Measurements from ENCODE around the gene NEK11. TPM values are rescaled to one million over a fixed set of nuclear protein-coding genes. Genes with fewer than 3 reads are reported as not detected.

NEK11 gene
- polyA plus RNA-seq, 1 donor (not counting 4 experiments of a cell fraction or from before 2014, with no cell fraction given): 9.4 TPM

DNA sequence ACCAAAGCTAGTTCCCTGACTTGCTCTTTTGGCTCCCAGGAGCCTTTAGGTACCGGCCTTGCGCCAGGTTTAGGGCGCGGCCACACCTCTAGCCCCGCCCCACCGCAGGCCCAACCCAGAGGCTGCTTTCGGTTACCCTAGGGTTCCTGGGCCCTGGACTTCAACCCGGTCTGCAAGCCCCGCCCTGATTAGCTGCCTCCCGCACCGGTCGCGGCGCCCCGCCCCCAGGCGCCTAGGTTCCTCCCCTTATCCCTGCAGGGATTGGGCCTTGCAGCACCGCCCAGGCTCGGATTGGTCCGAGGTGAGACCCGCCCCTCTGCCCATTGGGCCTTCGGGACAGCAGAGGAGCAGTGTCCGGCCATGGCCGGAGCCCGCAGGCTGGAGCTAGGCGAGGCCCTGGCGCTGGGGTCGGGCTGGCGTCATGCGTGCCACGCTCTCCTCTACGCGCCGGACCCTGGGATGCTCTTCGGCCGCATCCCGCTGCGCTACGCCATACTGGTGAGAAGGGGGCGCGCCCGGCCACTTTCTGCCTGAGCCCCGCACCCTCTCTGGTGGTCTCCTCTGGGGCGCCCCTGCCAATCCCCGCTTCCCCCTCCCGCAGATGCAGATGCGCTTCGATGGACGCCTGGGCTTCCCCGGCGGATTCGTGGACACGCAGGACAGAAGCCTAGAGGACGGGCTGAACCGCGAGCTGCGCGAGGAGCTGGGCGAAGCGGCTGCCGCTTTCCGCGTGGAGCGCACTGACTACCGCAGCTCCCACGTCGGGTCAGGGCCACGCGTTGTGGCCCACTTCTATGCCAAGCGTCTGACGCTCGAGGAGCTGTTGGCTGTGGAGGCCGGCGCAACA, 355.0 kb downstream of the NEK11 start, which contains the start of gene NUDT16:
NUDT16 (plus strand) TSS at position 330 of the 847 bp plus-strand sequence; CDS start at position 361, 31 bp downstream.
- Histone ChIP-seq H2AFZ (ENCODE audit: control insufficient read depth, low read length) (peak within 1 kb of the TSS; percentile 98), H3K4me2 (ENCODE audit: control insufficient read depth, extremely low read depth, insufficient read depth, low read depth, low read length) (peak within 1 kb of the TSS; percentile 96), H3K27ac (ENCODE audit: control insufficient read depth, insufficient read depth, low read length) (peak within 1 kb of the TSS; percentile 65), H3K4me1 (ENCODE audit: control insufficient read depth, extremely low read depth, insufficient read depth, low read length) (peaks cover 5% of the 10 kb centered on the region), H3K27me3 (ENCODE audit: control insufficient read depth, extremely low read depth, insufficient read depth, low read length) (no peaks in the 10 kb centered on the region), H3K79me2 (ENCODE audit: control insufficient read depth, insufficient read depth, low read length) (peaks cover 6% of the 10 kb centered on the region), H3K4me3 (ENCODE audit: control insufficient read depth in 2 of 3, extremely low read depth in 1 of 3, insufficient read depth in 2 of 3, low read depth in 1 of 3, low read length in 3 of 3) (peak within 1 kb of the TSS; percentile 85 to 92 (median 90)), H3K36me3 (ENCODE audit: control insufficient read depth in 2 of 2, extremely low read depth in 1 of 2, insufficient read depth in 2 of 2, low read length in 2 of 2) (peaks cover 5 to 8% of the 10 kb centered on the region in 2 experiments), H3K9me3 (ENCODE audit: control insufficient read depth, low read depth, low read length) (no peaks in the 10 kb centered on the region), H4K20me1 (ENCODE audit: control insufficient read depth, extremely low read depth, insufficient read depth, low read length) (no peaks in the 10 kb centered on the region), H3K9ac (ENCODE audit: control insufficient read depth, extremely low read depth, insufficient read depth, low read length) (peak within 1 kb of the TSS; percentile 83), H3K9me1 (ENCODE audit: control insufficient read depth, extremely low read depth, insufficient read depth, low read length) (no peaks in the 10 kb centered on the region)
- TF ChIP-seq CTCF (optimal IDR thresholded peaks at IDR 0.05 in 1 of 3, IDR thresholded peaks at IDR 0.05 in 1 of 3, conservative IDR thresholded peaks at IDR 0.05 in 1 of 3; ENCODE audit: extremely low read depth in 1 of 3, insufficient read depth in 2 of 3, low read length in 3 of 3): peak in 1 of 3 experiments; percentile 24
- TF ChIP-seq EZH2 (IDR thresholded peaks at IDR 0.05; ENCODE audit: low read length): no peak
- FAIRE-seq (peak; percentile 53), DNase-seq (ENCODE audit: low read depth, low spot score) (peak; percentile 87)
- dilution Hi-C loops (cut with MboI; ENCODE audit: extremely low pct_ligation_motif_present, low sequenced_read_pairs): no loop called here

GRCh38 chr3:131386429-131387165, 359.9 kb downstream of the NEK11 start:
- H3K79me2 ChIP-seq (ENCODE audit: control insufficient read depth, insufficient read depth, low read length): peaks cover 6% of the 10 kb centered on the region
- TF ChIP-seq CTCF (optimal IDR thresholded peaks at IDR 0.05 in 1 of 3, IDR thresholded peaks at IDR 0.05 in 1 of 3, conservative IDR thresholded peaks at IDR 0.05 in 1 of 3; ENCODE audit: extremely low read depth in 1 of 3, insufficient read depth in 2 of 3, low read length in 3 of 3) (no peak), EZH2 (IDR thresholded peaks at IDR 0.05; ENCODE audit: low read length) (no peak)
- H3K27me3 ChIP-seq (ENCODE audit: control insufficient read depth, extremely low read depth, insufficient read depth, low read length): no peaks in the 10 kb centered on the region
- no peaks in the 10 kb centered on the region for H3K9me1 ChIP-seq (ENCODE audit: control insufficient read depth, extremely low read depth, insufficient read depth, low read length)
- no peaks in the 10 kb centered on the region for H4K20me1 ChIP-seq (ENCODE audit: control insufficient read depth, extremely low read depth, insufficient read depth, low read length)
- H3K4me1 ChIP-seq (ENCODE audit: control insufficient read depth, extremely low read depth, insufficient read depth, low read length): peaks cover 5% of the 10 kb centered on the region
- FAIRE-seq: no peak
- no peak overlapping the region for H3K4me3 ChIP-seq (ENCODE audit: control insufficient read depth in 2 of 3, extremely low read depth in 1 of 3, insufficient read depth in 2 of 3, low read depth in 1 of 3, low read length in 3 of 3)
- peaks cover 5 to 8% of the 10 kb centered on the region in 2 experiments for H3K36me3 ChIP-seq (ENCODE audit: control insufficient read depth in 2 of 2, extremely low read depth in 1 of 2, insufficient read depth in 2 of 2, low read length in 2 of 2)
- H3K4me2 ChIP-seq (ENCODE audit: control insufficient read depth, extremely low read depth, insufficient read depth, low read depth, low read length): no peak overlapping the region
- DNase-seq (ENCODE audit: low read depth, low spot score): no peak
- H3K9me3 ChIP-seq (ENCODE audit: control insufficient read depth, low read depth, low read length): no peaks in the 10 kb centered on the region
- no peak overlapping the region for H2AFZ ChIP-seq (ENCODE audit: control insufficient read depth, low read length)
- H3K9ac ChIP-seq (ENCODE audit: control insufficient read depth, extremely low read depth, insufficient read depth, low read length): no peak overlapping the region
- no peak overlapping the region for H3K27ac ChIP-seq (ENCODE audit: control insufficient read depth, insufficient read depth, low read length)
- dilution Hi-C loops (cut with MboI; ENCODE audit: extremely low pct_ligation_motif_present, low sequenced_read_pairs): no loop called here

Measured in keratinocyte (primary cell).